KMS-11 (cell line): ENCODE results near the gene LTB4R.
"Not testable (repeated sequence)": the region's sequence is repeated elsewhere in the genome, so short reads cannot be mapped to it uniquely, and the experiment has no call there.

Experiments
- H2AFZ ChIP-seq: fragments of 200-600 bp; sonication (generic); 2 replicates; pipeline ENCODE4 v1.6.1; 2016; ENCODE audit warnings: antibody characterized with exemption, mixed run types, low read depth
- H3K27ac ChIP-seq: fragments of 200-600 bp; sonication (generic); 2 replicates; pipeline ENCODE4 v1.6.1; 2016; ENCODE audit warnings: mild to moderate bottlenecking, mixed run types
- H3K27me3 ChIP-seq: fragments of 200-600 bp; sonication (generic); 2 replicates; pipeline ENCODE4 v1.6.1; 2017; ENCODE audit warnings: mild to moderate bottlenecking, low read depth, mixed run types, moderate library complexity; ENCODE audit not compliant: insufficient read depth
- H3K36me3 ChIP-seq: fragments of 200-600 bp; sonication (generic); 2 replicates; pipeline ENCODE4 v1.6.1; 2017; ENCODE audit warnings: mild to moderate bottlenecking, mixed run types; ENCODE audit not compliant: insufficient read depth
- H3K4me1 ChIP-seq: fragments of 200-600 bp; sonication (generic); 2 replicates; pipeline ENCODE4 v1.6.1; 2016; ENCODE audit warnings: mild to moderate bottlenecking, low read depth, mixed run types; ENCODE audit not compliant: poor library complexity, severe bottlenecking
- H3K4me2 ChIP-seq: fragments of 200-600 bp; sonication (generic); 2 replicates; pipeline ENCODE4 v1.7.0; 2016; ENCODE audit warnings: mild to moderate bottlenecking, mixed run types
- H3K4me3 ChIP-seq: fragments of 200-600 bp; sonication (generic); IDR thresholded peaks from 2 replicates; pipeline ENCODE4 v1.6.1; 2017; ENCODE audit warnings: low read depth, low read length, mixed read lengths; ENCODE audit not compliant: insufficient read depth
- H3K79me2 ChIP-seq: fragments of 200-600 bp; sonication (generic); 2 replicates; pipeline ENCODE4 v1.6.1; 2016; ENCODE audit warnings: low read depth, mixed run types; ENCODE audit not compliant: insufficient read depth
- H3K9ac ChIP-seq: fragments of 200-600 bp; sonication (generic); 2 replicates; pipeline ENCODE4 v1.6.1; 2016; ENCODE audit warnings: mild to moderate bottlenecking, mixed run types
- H4K20me1 ChIP-seq: fragments of 200-600 bp; sonication (generic); 2 replicates; pipeline ENCODE4 v1.6.1; 2016; ENCODE audit warnings: mild to moderate bottlenecking, mixed run types; ENCODE audit not compliant: insufficient read depth
- TF ChIP-seq, protein P1 (sequence below): fragments of 200-600 bp; sonication (generic); conservative IDR thresholded peaks from 2 replicates; pipeline ENCODE4 v1.6.1; 2017; ENCODE audit warnings: low read depth, mild to moderate bottlenecking, antibody characterized with exemption, low read length, moderate library complexity, mixed read lengths

Gene LTB4R

DNA sequence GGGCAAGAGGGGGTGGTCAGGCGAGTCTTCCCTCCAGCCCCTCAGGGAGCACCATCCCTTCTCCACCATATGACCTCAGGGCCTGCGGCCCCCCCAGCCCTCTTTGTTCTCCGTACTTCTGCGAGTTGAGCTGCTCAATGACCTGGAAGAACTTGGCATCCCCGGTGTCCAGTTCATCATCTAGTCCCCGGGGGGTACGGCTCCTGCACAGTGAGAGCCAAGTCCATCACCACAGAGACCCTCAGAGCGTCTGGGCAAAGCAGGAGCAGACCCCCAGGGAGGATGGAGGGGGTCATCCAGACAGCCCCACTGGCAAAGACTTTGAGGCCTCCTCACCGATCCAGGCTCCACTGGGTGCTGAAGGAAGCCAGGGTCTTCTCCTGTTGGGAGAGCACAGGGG is 14.7 kb downstream of the LTB4R start:
- Histone ChIP-seq H3K36me3 (no peaks in the 10 kb centered on the region), H3K27ac (no peak overlapping the region), H3K27me3 (no peaks in the 10 kb centered on the region), H2AFZ (no peak overlapping the region), H3K4me1 (peaks cover 10% of the 10 kb centered on the region), H3K9ac (no peak overlapping the region), H4K20me1 (no peaks in the 10 kb centered on the region), H3K4me3 (no peak overlapping the region), H3K79me2 (no peaks in the 10 kb centered on the region), H3K4me2 (no peak overlapping the region)
- TF ChIP-seq, protein P1, sequence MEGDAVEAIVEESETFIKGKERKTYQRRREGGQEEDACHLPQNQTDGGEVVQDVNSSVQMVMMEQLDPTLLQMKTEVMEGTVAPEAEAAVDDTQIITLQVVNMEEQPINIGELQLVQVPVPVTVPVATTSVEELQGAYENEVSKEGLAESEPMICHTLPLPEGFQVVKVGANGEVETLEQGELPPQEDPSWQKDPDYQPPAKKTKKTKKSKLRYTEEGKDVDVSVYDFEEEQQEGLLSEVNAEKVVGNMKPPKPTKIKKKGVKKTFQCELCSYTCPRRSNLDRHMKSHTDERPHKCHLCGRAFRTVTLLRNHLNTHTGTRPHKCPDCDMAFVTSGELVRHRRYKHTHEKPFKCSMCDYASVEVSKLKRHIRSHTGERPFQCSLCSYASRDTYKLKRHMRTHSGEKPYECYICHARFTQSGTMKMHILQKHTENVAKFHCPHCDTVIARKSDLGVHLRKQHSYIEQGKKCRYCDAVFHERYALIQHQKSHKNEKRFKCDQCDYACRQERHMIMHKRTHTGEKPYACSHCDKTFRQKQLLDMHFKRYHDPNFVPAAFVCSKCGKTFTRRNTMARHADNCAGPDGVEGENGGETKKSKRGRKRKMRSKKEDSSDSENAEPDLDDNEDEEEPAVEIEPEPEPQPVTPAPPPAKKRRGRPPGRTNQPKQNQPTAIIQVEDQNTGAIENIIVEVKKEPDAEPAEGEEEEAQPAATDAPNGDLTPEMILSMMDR, result no peak

DNA sequence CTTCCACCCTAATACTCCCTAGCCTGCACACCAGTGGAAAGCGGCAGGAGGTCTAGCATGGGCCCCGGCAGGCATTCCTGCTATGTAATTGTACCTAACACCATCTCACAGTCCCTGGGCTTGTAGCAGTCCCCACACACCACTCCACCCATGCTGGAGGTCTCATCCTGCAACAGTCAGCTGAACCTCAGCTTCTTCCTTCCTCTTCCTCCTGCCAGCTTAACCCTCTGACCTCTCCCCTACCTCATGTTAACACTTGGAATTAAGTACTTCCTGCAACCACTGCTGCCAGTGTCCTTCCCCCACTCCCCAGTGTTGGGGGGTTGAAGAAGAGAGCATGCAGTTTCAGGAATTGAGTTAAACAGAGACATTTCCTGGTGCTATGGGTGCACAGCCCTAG is 16.0 kb downstream of the LTB4R start:
- Histone ChIP-seq H3K4me1 (peaks cover under 1% of the 10 kb centered on the region), H2AFZ (no peak overlapping the region), H3K4me2 (no peak overlapping the region), H3K36me3 (no peaks in the 10 kb centered on the region), H3K27me3 (no peaks in the 10 kb centered on the region), H3K79me2 (no peaks in the 10 kb centered on the region), H4K20me1 (no peaks in the 10 kb centered on the region), H3K4me3 (no peak overlapping the region), H3K9ac (no peak overlapping the region), H3K27ac (no peak overlapping the region)
- TF ChIP-seq, protein P1, result no peak

DNA sequence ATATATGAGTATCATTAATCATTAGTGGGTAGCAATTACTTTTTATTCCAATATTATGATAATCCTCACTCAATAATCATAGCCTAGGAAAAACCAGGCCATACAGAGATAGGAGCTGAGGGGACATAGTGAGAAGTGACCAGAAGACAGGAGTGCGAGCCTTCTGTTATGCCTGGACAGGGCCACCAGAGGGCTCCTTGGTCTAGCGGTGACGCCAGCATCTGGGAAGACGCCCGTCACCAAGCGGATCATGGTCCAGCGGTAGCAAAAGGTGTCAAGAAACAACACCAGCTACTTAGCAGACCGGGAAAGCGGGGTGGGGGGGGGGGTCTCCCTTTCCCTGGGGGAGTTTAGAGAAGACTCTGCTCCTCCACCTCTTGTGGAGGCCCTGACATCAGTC is 16.6 kb downstream of the LTB4R start:
- TF ChIP-seq, protein P1, result 0 out of 2 replicates have a peak, but pooled peaks have one; percentile 33
- H4K20me1 ChIP-seq, H3K27ac ChIP-seq, H2AFZ ChIP-seq, H3K27me3 ChIP-seq, H3K36me3 ChIP-seq, H3K4me1 ChIP-seq, H3K9ac ChIP-seq, H3K79me2 ChIP-seq, H3K4me3 ChIP-seq, H3K4me2 ChIP-seq: not testable (repeated sequence)

DNA sequence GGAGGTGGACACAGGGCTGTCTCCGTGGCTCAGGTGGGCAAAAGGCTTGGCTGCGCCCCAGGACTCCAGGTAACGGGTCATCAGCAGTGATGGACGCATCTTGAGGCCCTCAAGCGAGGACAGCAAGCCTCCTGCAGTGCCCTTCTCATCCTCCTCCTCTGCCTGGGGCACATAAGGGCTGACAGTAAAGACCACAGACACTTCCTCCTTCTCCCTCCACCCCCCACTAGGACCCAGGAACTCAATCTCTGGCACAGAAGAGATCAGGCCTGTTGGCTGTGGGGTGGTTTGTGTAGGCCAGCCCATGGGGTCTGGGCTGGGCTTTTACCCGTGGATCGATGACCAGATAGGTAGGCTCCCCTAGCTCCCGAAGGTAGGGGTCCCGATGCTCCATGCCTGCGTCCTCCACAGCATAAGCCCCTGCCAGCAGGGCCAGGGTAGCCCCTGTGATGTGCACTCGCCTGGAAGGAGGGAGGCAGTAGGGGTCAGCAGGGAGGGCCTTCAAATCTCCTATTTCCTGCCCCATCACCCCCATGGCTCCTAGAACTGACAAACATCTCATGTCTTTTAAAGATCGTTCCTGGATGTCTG is 17.9 kb downstream of the LTB4R start:
- Histone ChIP-seq H3K9ac (no peak overlapping the region), H3K4me1 (peaks cover 12% of the 10 kb centered on the region), H3K27ac (no peak overlapping the region), H3K79me2 (no peaks in the 10 kb centered on the region), H3K27me3 (peaks cover 11% of the 10 kb centered on the region; the same call in 1 of the 2 replicates), H4K20me1 (no peaks in the 10 kb centered on the region), H3K4me2 (no peak overlapping the region), H3K4me3 (no peak overlapping the region), H2AFZ (no peak overlapping the region), H3K36me3 (no peaks in the 10 kb centered on the region)
- TF ChIP-seq, protein P1, result no peak
